Middle frontal gyrus (tissue), 1 donor: ENCODE measurements around the gene SNX13.

Experiments used
- DNase-seq: peaks from one replicate; pipeline ENCODE4 v3.0.0-alpha.2; 2015; ENCODE audit warnings: low spot score; ENCODE audit errors: extremely low spot score

Gene SNX13

GRCh38 chr7:17787257-17787656 lies 153.0 kb downstream of the SNX13 start:
- DNase-seq = no peak

- no peak for DNase-seq
These were observed 153.9 kb downstream of the SNX13 start for GRCh38 chr7:17786314-17786852.

- DNase-seq = no peak
These were observed 158.1 kb downstream of the SNX13 start for GRCh38 chr7:17782216-17782549.

- no peak for DNase-seq
These were observed 158.6 kb downstream of the SNX13 start for GRCh38 chr7:17781491-17782215.

GRCh38 chr7:17779381-17779780 lies 160.9 kb downstream of the SNX13 start:
- no peak for DNase-seq

GRCh38 chr7:17774716-17775288 lies 165.5 kb downstream of the SNX13 start:
- no peak for DNase-seq

- DNase-seq = no peak
These were observed 166.0 kb downstream of the SNX13 start for GRCh38 chr7:17774248-17774647.

- no peak for DNase-seq
These were observed 167.0 kb downstream of the SNX13 start for GRCh38 chr7:17773289-17773626.

- no peak for DNase-seq
These were observed 167.6 kb downstream of the SNX13 start for GRCh38 chr7:17772581-17773288.

- no peak for DNase-seq
These were observed 168.3 kb downstream of the SNX13 start for GRCh38 chr7:17771901-17772408.

GRCh38 chr7:17770710-17771375 lies 169.5 kb downstream of the SNX13 start:
- no peak for DNase-seq

GRCh38 chr7:17769918-17770317 lies 170.4 kb downstream of the SNX13 start:
- DNase-seq = no peak

GRCh38 chr7:17758008-17758407 lies 182.3 kb downstream of the SNX13 start:
- no peak for DNase-seq

- no peak for DNase-seq
These were observed 194.2 kb downstream of the SNX13 start for GRCh38 chr7:17746020-17746530.

GRCh38 chr7:17745610-17746009 lies 194.7 kb downstream of the SNX13 start:
- no peak for DNase-seq

GRCh38 chr7:17743316-17743715 lies 197.0 kb downstream of the SNX13 start:
- DNase-seq = no peak

GRCh38 chr7:17741426-17741825 lies 198.9 kb downstream of the SNX13 start:
- no peak for DNase-seq
